Measurements from ENCODE around the gene ARHGEF28. TPM values are rescaled to one million over a fixed set of nuclear protein-coding genes. Genes with fewer than 3 reads are reported as not detected.

ARHGEF28 gene
- total RNA-seq, 1 donor from 2014 or later, result 8.5 TPM

DNA sequence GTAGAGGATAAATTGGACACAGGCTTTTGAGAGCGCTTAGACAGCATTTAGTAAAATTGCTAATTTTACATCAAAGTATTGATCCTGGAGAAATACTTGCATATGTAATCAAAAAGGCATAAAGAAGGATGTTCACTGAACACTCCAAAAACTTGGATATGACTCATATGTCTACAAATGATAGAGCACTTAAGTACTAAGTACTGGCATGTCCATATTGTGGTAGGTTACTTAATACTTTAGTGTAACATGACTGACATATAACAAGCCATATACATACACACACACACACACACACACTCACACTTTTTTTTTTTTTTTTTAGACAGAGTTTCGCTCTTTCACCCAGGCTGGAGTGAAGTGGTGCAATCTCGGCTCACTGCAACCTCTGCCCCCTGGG, 361.9 kb downstream of the ARHGEF28 start:
- no peak overlapping the region for H3K4me3 Mint-ChIP-seq (ENCODE audit: unreplicated experiment)
- H3K27ac Mint-ChIP-seq (ENCODE audit: unreplicated experiment), result no peak overlapping the region
- no peaks in the 10 kb centered on the region for H3K79me2 ChIP-seq (ENCODE audit: insufficient read depth, low read length)
- H3K4me3 ChIP-seq (ENCODE audit: insufficient read depth, low read depth, low read length), result no peak overlapping the region
- H4K20me1 ChIP-seq (ENCODE audit: insufficient read depth, low read length), result no peaks in the 10 kb centered on the region
- H3K27me3 Mint-ChIP-seq (ENCODE audit: low read depth, unreplicated experiment), result peaks cover 9% of the 10 kb centered on the region
- H3K36me3 ChIP-seq (ENCODE audit: insufficient read depth, low read length), result no peaks in the 10 kb centered on the region
- H3K4me1 ChIP-seq (ENCODE audit: insufficient read depth, low read length), result no peaks in the 10 kb centered on the region
- peaks cover 4% of the 10 kb centered on the region for H3K9me3 Mint-ChIP-seq (ENCODE audit: unreplicated experiment)
- H3K9ac ChIP-seq (ENCODE audit: low read length), result no peak overlapping the region
- no peaks in the 10 kb centered on the region for H3K9me3 ChIP-seq (ENCODE audit: insufficient read depth, low read depth, low read length)
- peak; percentile 34 for DNase-seq (ENCODE audit: low read depth)
- peaks cover 7% of the 10 kb centered on the region for H3K4me1 Mint-ChIP-seq (ENCODE audit: low read depth, unreplicated experiment)
- TF ChIP-seq CTCF (IDR thresholded peaks at IDR 0.05; ENCODE audit: insufficient read depth, low read depth, low read length), result no peak
- TF ChIP-seq EZH2 (IDR thresholded peaks at IDR 0.05; ENCODE audit: insufficient read depth, low read length), result no peak
- no peaks in the 10 kb centered on the region for H3K36me3 Mint-ChIP-seq (ENCODE audit: low read depth, unreplicated experiment)
- H3K27ac ChIP-seq (ENCODE audit: low read depth, low read length), result no peak overlapping the region
- no peak overlapping the region for H3K4me2 ChIP-seq (ENCODE audit: low read length)
- no peaks in the 10 kb centered on the region for H3K27me3 ChIP-seq (ENCODE audit: insufficient read depth, low read length)
- no peak for FAIRE-seq
- no peak overlapping the region for H2AFZ ChIP-seq (ENCODE audit: low read depth, low read length)

- no peaks in the 10 kb centered on the region for H3K4me1 ChIP-seq (ENCODE audit: insufficient read depth, low read length)
- H3K27me3 ChIP-seq (ENCODE audit: insufficient read depth, low read length), result no peaks in the 10 kb centered on the region
- peaks cover 7% of the 10 kb centered on the region for H3K9me3 Mint-ChIP-seq (ENCODE audit: unreplicated experiment)
- H3K9ac ChIP-seq (ENCODE audit: low read length), result no peak overlapping the region
- no peak overlapping the region for H3K27ac ChIP-seq (ENCODE audit: low read depth, low read length)
- no peak overlapping the region for H3K4me3 ChIP-seq (ENCODE audit: insufficient read depth, low read depth, low read length)
- no peak overlapping the region for H3K4me3 Mint-ChIP-seq (ENCODE audit: unreplicated experiment)
- FAIRE-seq (no peak), DNase-seq (ENCODE audit: low read depth) (no peak)
- no peaks in the 10 kb centered on the region for H3K36me3 Mint-ChIP-seq (ENCODE audit: low read depth, unreplicated experiment)
- peaks cover 8% of the 10 kb centered on the region for H3K27me3 Mint-ChIP-seq (ENCODE audit: low read depth, unreplicated experiment)
- H4K20me1 ChIP-seq (ENCODE audit: insufficient read depth, low read length), result no peaks in the 10 kb centered on the region
- TF ChIP-seq EZH2 (IDR thresholded peaks at IDR 0.05; ENCODE audit: insufficient read depth, low read length) (no peak), CTCF (IDR thresholded peaks at IDR 0.05; ENCODE audit: insufficient read depth, low read depth, low read length) (no peak)
- H2AFZ ChIP-seq (ENCODE audit: low read depth, low read length), result no peak overlapping the region
- no peaks in the 10 kb centered on the region for H3K36me3 ChIP-seq (ENCODE audit: insufficient read depth, low read length)
- H3K79me2 ChIP-seq (ENCODE audit: insufficient read depth, low read length), result no peaks in the 10 kb centered on the region
- no peak overlapping the region for H3K4me2 ChIP-seq (ENCODE audit: low read length)
- no peaks in the 10 kb centered on the region for H3K9me3 ChIP-seq (ENCODE audit: insufficient read depth, low read depth, low read length)
- H3K27ac Mint-ChIP-seq (ENCODE audit: unreplicated experiment), result no peak overlapping the region
- peaks cover 6% of the 10 kb centered on the region for H3K4me1 Mint-ChIP-seq (ENCODE audit: low read depth, unreplicated experiment)
These were observed 364.0 kb downstream of the ARHGEF28 start for GRCh38 chr5:73989956-73990355.

Other genes starting within 250 kb of the ARHGEF28 start
- 13.5 and 16.9 TPM in 2 replicates for gene FOXD1, start 177.4 kb upstream of the ARHGEF28 start, total RNA-seq
- 475 and 524 TPM in 2 replicates for gene BTF3, start 127.8 kb upstream of the ARHGEF28 start, total RNA-seq
- gene ANKRA2, start 60.6 kb upstream of the ARHGEF28 start, total RNA-seq, result 12.7 and 15.7 TPM in 2 replicates
- gene UTP15, start 60.5 kb upstream of the ARHGEF28 start, total RNA-seq, result 23.7 and 25.6 TPM in 2 replicates